Kidney (tissue), 2 donors: ENCODE measurements around the gene HBZ. TPM values are rescaled to one million over a fixed set of nuclear protein-coding genes. Genes with fewer than 3 reads are reported as not detected.

Experiments
- polyA plus RNA-seq: library from polyadenylated mRNA; stranded (reverse); fragments of 350-450 nt; fragmentation: Illumina TruSeq; extraction: RNeasy Lipid Tissue Mini Kit (QIAGEN cat#74804); gene quantifications from one replicate; pipeline ENCODE4 v1.2.3, GENCODE V29; 2014; ENCODE audit warnings: low read depth, low replicate concordance; ENCODE audit not compliant: insufficient read depth
- total RNA-seq: library from RNA; stranded (reverse); fragmentation: NEBNext Ultra II Directional; extraction: Animal tissue kit (Norgen Biotek cat#: 25700); gene quantifications from one replicate; pipeline ENCODE4 v1.2.1, GENCODE V29; 2021
- donor health status: DM: yes; HTN: yes; CAD: no.

Gene HBZ
- total and polyA plus RNA-seq, 2 donors from 2014 or later, result not detected

Other genes with a start within 250 kb of the HBZ start
- 8.8 TPM for gene POLR3K, start 99.0 kb upstream of the HBZ start, total RNA-seq
- gene POLR3K, start 99.0 kb upstream of the HBZ start, polyA plus RNA-seq, result 18.5 TPM
- 14.7 TPM for gene SNRNP25, start 98.8 kb upstream of the HBZ start, total RNA-seq
- 60.3 TPM for gene SNRNP25, start 98.8 kb upstream of the HBZ start, polyA plus RNA-seq
- 33.1 TPM for gene RHBDF1, start 80.0 kb upstream of the HBZ start, total RNA-seq
- gene RHBDF1, start 80.0 kb upstream of the HBZ start, polyA plus RNA-seq, result 12.0 TPM
- 40.8 TPM for gene MPG, start 74.4 kb upstream of the HBZ start, total RNA-seq
- gene MPG, start 74.4 kb upstream of the HBZ start, polyA plus RNA-seq, result 54.3 TPM
- gene NPRL3, start 14.0 kb upstream of the HBZ start, total RNA-seq, result 37.8 TPM
- gene NPRL3, start 14.0 kb upstream of the HBZ start, polyA plus RNA-seq, result 21.3 TPM
- gene HBM, start 13.3 kb downstream of the HBZ start, total RNA-seq, result not detected
- not detected for gene HBM, start 13.3 kb downstream of the HBZ start, polyA plus RNA-seq
- 33.9 TPM for gene HBA2, start 20.2 kb downstream of the HBZ start, total RNA-seq
- 11.1 TPM for gene HBA2, start 20.2 kb downstream of the HBZ start, polyA plus RNA-seq
- gene HBA1, start 24.0 kb downstream of the HBZ start, total RNA-seq, result 41.1 TPM
- 2.6 TPM for gene HBA1, start 24.0 kb downstream of the HBZ start, polyA plus RNA-seq
- not detected for gene HBQ1, start 27.8 kb downstream of the HBZ start, total RNA-seq
- not detected for gene HBQ1, start 27.8 kb downstream of the HBZ start, polyA plus RNA-seq
- gene LUC7L, start 76.8 kb downstream of the HBZ start, total RNA-seq, result 72.0 TPM
- gene LUC7L, start 76.8 kb downstream of the HBZ start, polyA plus RNA-seq, result 56.3 TPM
- 109 TPM for gene FAM234A, start 82.2 kb downstream of the HBZ start, total RNA-seq
- gene FAM234A, start 82.2 kb downstream of the HBZ start, polyA plus RNA-seq, result 65.3 TPM
- gene RGS11, start 123.3 kb downstream of the HBZ start, total RNA-seq, result 5.9 TPM
- gene RGS11, start 123.3 kb downstream of the HBZ start, polyA plus RNA-seq, result 2.5 TPM
- gene ARHGDIG, start 127.9 kb downstream of the HBZ start, total RNA-seq, result 0.88 TPM
- gene ARHGDIG, start 127.9 kb downstream of the HBZ start, polyA plus RNA-seq, result not detected
- gene PDIA2, start 130.5 kb downstream of the HBZ start, total RNA-seq, result not detected
- gene PDIA2, start 130.5 kb downstream of the HBZ start, polyA plus RNA-seq, result not detected
- 24.6 TPM for gene AXIN1, start 200.1 kb downstream of the HBZ start, total RNA-seq
- 9.7 TPM for gene AXIN1, start 200.1 kb downstream of the HBZ start, polyA plus RNA-seq
- 59.1 TPM for gene MRPL28, start 217.9 kb downstream of the HBZ start, total RNA-seq
- 201 TPM for gene MRPL28, start 217.9 kb downstream of the HBZ start, polyA plus RNA-seq
- gene PGAP6, start 229.3 kb downstream of the HBZ start, total RNA-seq, result 65.0 TPM
- 144 TPM for gene PGAP6, start 229.3 kb downstream of the HBZ start, polyA plus RNA-seq
- gene NME4, start 244.6 kb downstream of the HBZ start, total RNA-seq, result 56.6 TPM
- gene NME4, start 244.6 kb downstream of the HBZ start, polyA plus RNA-seq, result 100 TPM
- 23.8 TPM for gene DECR2, start 249.2 kb downstream of the HBZ start, total RNA-seq
- gene DECR2, start 249.2 kb downstream of the HBZ start, polyA plus RNA-seq, result 58.9 TPM